Measurements from ENCODE around the gene INTS3. TPM values are rescaled to one million over a fixed set of nuclear protein-coding genes. Genes with fewer than 3 reads are reported as not detected.

INTS3 gene
- total and polyA plus RNA-seq, 10 of the 15 experiments (the other 5 are each of a cell fraction or from before 2014, with no cell fraction given) = 12.6 to 87.4 (median 30.8) TPM

- TF ChIP-seq ATF7 (IDR thresholded peaks at IDR 0.05; ENCODE audit: low read depth) (no peak), RAD21 (IDR thresholded peaks at IDR 0.05; ENCODE audit: insufficient read depth, low read depth, low read length) (no peak), GATAD2B (conservative IDR thresholded peaks at IDR 0.05; ENCODE audit: low read depth) (0 out of 2 replicates have a peak, but pooled peaks have one; percentile 42), ETV6 (conservative IDR thresholded peaks at IDR 0.05 in 1 of 2, IDR thresholded peaks at IDR 0.05 in 1 of 2; ENCODE audit: borderline replicate concordance in 1 of 2, low read depth in 1 of 2) (no peak), EED (IDR thresholded peaks at IDR 0.05; ENCODE audit: low read depth) (0 out of 2 replicates have a peak, but pooled peaks have one; percentile 4), ZBTB4 (CRISPR knock-in tag; IDR thresholded peaks at IDR 0.05) (no peak), SIX5 (IDR thresholded peaks at IDR 0.05; ENCODE audit: low read depth, low read length, severe bottlenecking) (no peak), SUPT20H (IDR thresholded peaks at IDR 0.05; ENCODE audit: borderline replicate concordance, control insufficient read depth, low read depth, low read length) (no peak), SUZ12 (IDR thresholded peaks at IDR 0.05; ENCODE audit: unreplicated experiment) (no peak), ATF2 (IDR thresholded peaks at IDR 0.05; ENCODE audit: low read length) (no peak), IKZF1 (conservative IDR thresholded peaks at IDR 0.05) (peak; percentile 76), SMC3 (IDR thresholded peaks at IDR 0.05; ENCODE audit: borderline replicate concordance, low read length) (no peak), CEBPB (IDR thresholded peaks at IDR 0.05; ENCODE audit: borderline replicate concordance in 1 of 2, low read depth in 2 of 2, low read length in 2 of 2) (no peak), NR2F1 (conservative IDR thresholded peaks at IDR 0.05) (no peak), KDM1A (IDR thresholded peaks at IDR 0.05; ENCODE audit: borderline replicate concordance) (no peak), ZNF274 (IDR thresholded peaks at IDR 0.05; ENCODE audit: insufficient read depth, insufficient read length) (no peak), BCL11A (IDR thresholded peaks at IDR 0.05; ENCODE audit: low read depth, low read length) (no peak), CTCF (IDR thresholded peaks at IDR 0.05 in 2 of 3, conservative IDR thresholded peaks at IDR 0.05 in 1 of 3; ENCODE audit: control insufficient read depth in 2 of 3, extremely low read depth in 1 of 3, insufficient read depth in 1 of 3, low read depth in 3 of 3, low read length in 3 of 3) (peak in 2 of 3 experiments; percentile 10 to 19; a peak in 2 of 6 replicates), PKNOX1 (IDR thresholded peaks at IDR 0.05) (peak; percentile 99), BMI1 (IDR thresholded peaks at IDR 0.05; ENCODE audit: borderline replicate concordance) (no peak)
Measured at GRCh38 chr1:153727463-153728304, at the start of gene INTS3 (continued).

All from GM12878 (cell line).